ENCODE measurements around the gene NCAPD2.
"Not testable (repeated sequence)": the region's sequence is repeated elsewhere in the genome, so short reads cannot be mapped to it uniquely, and the experiment has no call there.

Gene NCAPD2

DNA sequence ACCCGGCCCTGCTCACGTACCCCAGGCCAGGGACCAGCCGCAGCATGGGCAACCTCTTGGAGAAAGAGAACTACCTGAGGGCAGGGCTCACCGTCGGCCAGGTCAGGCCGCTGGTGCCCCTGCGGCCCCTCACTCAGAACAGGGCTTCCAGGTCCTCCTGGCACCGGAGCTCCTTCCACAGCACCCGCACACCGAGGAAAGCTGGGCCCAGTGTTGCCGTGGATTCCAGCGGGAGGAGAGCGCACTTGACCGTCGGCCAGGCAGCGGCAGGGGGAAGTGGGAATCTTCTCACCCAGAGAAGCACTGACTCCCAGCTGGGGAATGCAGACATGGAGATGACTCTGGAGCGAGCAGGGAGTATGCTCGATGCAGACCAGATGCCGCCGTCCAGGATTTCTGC is 15.5 kb upstream of the NCAPD2 start:
- DNase-seq = no peak
- in situ Hi-C loops (cut with HindIII; ENCODE audit: low pct_ligation_motif_present, low pct_unique_long_range_greater_than_20kb, low sequenced_read_pairs) = no loop called here

DNA sequence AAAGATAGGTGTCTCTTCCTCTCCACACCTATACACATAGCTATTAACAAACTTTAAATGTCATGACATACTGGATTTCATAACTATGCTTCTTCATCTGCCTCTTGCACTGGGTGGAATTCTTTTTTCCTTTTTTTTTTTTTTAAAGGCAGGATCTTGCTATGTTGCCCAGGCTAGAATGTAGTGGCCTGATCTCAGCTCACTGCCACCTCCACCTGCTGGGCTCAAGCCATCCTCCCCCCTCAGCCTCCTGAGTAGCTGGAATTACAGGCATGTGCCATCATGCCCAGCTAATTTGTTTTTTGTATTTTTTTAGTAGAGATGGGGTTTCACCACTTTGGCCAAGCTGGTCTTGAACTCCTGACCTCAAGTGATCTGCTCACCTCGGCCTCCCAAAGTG is 5.7 kb upstream of the NCAPD2 start:
- in situ Hi-C loops (cut with HindIII; ENCODE audit: low pct_ligation_motif_present, low pct_unique_long_range_greater_than_20kb, low sequenced_read_pairs) = no loop called here
- DNase-seq = no peak

DNA sequence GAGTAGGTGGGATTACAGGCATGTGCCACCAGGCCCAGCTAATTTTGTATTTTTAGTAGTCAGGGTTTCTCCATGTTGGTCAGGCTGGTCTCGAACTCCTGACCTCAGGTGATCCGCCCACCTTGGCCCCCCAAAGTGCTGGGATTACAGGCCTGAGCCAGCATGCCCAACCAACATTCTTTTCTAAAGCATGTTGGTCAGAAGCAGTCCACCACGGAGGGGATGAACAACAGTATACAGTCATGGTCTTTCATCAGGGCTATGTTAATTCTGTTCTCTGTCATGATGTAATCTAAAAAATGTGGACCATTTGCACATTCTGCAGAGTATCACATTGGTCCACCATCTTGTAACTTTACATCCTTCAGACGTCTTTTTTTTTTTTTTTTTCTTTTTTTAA is 4.5 kb upstream of the NCAPD2 start:
- DNase-seq = no peak
- in situ Hi-C loops (cut with HindIII; ENCODE audit: low pct_ligation_motif_present, low pct_unique_long_range_greater_than_20kb, low sequenced_read_pairs) = no loop called here

DNA sequence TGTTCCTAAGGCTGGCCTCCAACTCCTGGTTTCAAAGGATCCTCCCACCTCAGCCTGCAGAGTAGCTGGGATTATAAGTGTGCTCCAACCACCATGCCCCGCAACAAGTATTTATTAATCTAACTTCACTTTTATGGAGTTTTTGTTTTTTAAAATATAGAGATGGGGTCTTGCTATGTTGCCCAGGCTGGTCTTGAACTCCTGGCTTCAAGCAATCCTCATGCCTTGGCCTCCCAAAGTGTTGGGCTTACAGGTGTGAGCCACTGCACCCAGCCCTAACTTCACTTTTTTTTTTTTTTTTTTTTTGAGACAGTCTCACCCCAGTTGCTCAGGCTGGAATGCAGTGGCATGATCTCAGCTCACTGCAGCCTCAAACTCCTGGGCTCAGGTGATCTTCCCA is 3.2 kb upstream of the NCAPD2 start:
- in situ Hi-C loops (cut with HindIII; ENCODE audit: low pct_ligation_motif_present, low pct_unique_long_range_greater_than_20kb, low sequenced_read_pairs); DNase-seq: not testable (repeated sequence)

DNA sequence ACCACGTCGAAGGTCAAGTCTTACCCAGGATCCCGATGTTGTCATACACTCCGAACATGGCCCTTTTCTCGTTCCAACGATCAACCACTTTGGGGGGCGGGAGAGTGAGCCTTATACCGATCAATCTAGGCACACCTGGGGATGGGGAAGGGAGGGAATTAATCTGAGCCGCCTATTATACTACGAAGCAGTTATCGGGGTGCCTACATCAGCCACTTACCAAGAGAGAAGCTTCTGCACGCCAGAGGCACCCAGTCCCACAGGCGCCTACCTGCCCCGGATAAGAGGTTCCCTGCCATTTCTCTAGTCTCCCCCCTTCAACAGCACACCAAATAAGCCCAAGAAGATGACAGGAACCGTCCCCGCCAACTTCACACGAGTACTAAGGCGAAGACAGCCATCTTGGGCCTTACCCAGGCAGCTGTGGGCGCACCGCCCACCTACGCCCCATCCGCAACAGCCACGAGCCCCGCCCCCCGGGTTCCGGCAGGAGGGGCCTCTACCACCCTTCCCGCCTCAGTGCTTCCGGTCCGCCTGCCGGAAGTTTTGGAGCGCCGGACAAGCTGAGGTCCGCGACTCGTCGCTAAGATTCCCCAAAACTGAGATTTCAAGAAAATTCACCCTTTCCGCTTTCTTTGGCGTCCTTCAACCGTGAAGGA is 935 bp upstream of the NCAPD2 start, which contains the start of gene MRPL51:
TSS of gene MRPL51 (minus strand) at position 425 of the 659 bp plus-strand sequence. CDS start at position 299, 126 bp downstream.
- peak; percentile 98 for DNase-seq
- in situ Hi-C loops (cut with HindIII; ENCODE audit: low pct_ligation_motif_present, low pct_unique_long_range_greater_than_20kb, low sequenced_read_pairs) = no loop called here

DNA sequence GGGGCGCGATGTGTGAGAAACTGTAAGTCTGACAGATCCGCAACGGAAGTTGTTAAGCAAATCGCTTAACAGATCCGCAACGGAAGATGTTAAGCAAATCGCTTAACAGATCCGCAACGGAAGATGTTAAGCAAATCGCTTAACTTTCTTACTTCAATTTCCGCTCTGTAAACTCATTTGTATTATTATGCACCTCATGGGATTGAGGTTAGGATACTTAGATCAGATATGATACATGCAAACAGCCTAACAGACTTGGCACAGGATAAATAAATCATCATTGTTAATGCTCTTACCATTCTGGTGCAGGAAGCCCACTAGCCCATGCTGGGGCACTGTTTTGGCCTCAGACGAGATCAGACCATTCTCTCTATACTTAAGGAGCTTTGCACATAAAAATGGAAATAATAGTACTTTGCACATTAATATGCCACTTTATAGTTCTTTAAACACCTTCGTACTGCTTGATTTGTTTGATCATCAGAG is 399 bp downstream of the NCAPD2 start:
- no peak for DNase-seq
- in situ Hi-C loops (cut with HindIII; ENCODE audit: low pct_ligation_motif_present, low pct_unique_long_range_greater_than_20kb, low sequenced_read_pairs) = no loop called here

DNA sequence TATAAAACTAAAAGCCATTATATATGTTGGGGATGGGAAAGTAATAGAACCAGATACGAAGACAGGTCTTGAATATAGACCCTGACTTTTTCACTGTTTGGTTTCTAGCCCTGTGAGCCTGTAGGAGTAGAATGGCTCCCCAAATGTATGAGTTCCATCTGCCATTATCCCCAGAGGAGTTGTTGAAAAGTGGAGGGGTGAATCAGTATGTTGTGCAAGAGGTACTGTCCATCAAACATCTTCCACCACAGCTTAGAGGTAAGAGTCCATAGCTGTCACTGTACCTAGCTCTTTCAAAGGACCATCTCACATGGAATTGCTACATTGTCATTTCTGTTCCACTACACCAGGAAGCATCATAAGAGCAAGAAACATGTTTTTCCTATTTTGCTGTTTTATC is 1.1 kb downstream of the NCAPD2 start:
- in situ Hi-C loops (cut with HindIII; ENCODE audit: low pct_ligation_motif_present, low pct_unique_long_range_greater_than_20kb, low sequenced_read_pairs) = no loop called here
- no peak for DNase-seq

DNA sequence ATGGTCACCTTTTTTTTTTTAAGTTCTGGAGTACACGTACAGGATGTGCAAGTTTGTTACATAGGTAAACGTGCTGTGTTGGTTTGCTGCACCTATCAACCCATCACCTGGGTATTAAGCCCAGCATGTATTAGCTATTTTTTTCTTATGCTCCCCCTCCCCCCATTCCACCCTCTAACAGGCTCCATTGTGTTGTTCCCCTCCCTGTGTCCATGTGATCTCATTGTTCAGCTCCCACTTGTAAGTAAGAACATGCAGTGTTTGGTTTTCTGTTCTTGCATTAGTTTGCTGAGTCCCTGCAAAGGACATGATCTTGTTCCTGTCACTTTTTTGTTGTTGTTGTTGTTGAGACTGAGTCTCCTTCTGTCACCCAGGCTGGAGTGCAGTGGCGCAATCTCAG is 3.4 kb downstream of the NCAPD2 start:
- DNase-seq; in situ Hi-C loops (cut with HindIII; ENCODE audit: low pct_ligation_motif_present, low pct_unique_long_range_greater_than_20kb, low sequenced_read_pairs): not testable (repeated sequence)

DNA sequence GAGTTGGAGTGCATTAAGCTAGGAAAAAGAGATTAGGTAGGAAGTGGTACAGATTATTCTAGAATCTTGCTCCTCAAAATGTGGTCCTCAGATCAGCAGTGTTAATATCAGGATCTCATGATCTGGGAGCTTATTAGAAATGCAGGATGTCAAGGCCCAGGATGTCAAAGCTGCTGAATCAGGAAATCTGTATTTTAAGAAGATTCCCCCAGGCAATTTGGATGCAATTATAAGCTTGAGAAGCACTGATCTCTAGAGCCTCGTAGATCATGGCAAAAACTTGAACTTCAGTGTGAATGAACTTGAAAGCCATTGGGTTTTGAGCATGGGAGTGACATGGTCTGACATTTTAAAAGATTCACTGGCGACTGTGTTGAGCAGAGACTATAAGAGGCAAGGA is 6.6 kb downstream of the NCAPD2 start:
- in situ Hi-C loops (cut with HindIII; ENCODE audit: low pct_ligation_motif_present, low pct_unique_long_range_greater_than_20kb, low sequenced_read_pairs) = no loop called here

DNA sequence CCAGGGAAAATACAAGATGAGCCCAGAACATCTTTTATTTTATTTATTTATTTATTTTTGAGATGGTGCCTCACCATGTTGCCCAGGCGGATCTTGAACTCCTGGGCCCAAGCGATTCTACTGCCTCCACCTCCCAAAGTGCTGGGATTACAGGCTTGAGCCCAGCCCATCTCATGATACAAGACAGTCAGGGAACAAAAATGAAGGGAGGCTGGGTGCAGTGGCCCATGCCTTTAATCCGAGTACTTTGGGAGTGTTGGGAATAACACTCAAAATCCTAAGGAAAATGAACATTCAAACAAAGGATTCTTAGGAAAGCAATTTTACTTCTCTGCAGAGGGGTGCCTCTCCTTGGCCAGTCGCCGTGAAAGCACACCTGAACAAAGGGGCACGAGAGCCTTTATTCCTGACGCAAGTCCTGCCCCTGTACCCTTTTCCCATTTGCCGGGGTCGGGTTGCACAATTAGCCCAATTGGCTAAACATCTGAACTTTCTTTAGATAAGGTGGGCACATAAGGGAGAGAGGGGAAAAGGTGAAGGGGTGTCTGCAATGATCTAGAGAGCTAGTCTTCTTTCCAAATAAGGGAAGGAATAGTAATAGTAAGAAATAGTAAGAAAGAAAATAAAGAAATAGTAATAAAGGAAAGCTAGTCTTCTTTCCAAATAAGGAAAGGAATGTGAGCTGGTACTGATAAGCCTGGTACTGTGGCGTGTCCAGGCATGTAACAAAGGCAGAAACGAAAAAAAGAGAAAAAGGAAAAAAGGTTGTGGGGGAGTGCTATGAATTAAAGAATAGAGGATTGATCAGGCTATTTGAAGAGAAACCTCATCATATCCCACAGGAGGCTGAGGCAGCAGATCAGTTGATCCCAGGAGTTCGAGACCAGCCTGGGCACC is 13.4 kb downstream of the NCAPD2 start:
- in situ Hi-C loops (cut with HindIII; ENCODE audit: low pct_ligation_motif_present, low pct_unique_long_range_greater_than_20kb, low sequenced_read_pairs) = no loop called here
- DNase-seq = no peak

More for the DNA sequence above, 6.6 kb downstream of the NCAPD2 start:
- DNase-seq = no peak

DNA sequence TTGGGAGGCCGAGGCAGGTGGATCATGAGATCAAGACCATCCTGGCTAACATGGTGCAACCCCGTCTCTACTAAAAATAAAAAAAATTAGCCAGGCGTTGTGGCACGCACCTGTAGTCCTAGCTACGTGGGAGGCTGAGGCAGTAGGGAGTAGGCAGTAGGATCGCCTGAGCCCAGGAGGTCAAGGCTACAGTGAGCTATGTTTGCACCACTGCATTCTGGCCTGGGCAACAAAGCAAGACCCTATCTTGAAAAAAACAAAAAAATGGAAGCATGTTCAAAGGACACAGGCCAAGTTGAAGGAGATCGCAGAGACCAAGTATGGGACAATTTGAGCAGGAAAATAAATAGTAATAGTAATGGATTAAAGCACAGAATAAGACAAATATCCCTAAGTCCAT is 14.2 kb downstream of the NCAPD2 start:
- no peak for DNase-seq
- in situ Hi-C loops (cut with HindIII; ENCODE audit: low pct_ligation_motif_present, low pct_unique_long_range_greater_than_20kb, low sequenced_read_pairs) = no loop called here

DNA sequence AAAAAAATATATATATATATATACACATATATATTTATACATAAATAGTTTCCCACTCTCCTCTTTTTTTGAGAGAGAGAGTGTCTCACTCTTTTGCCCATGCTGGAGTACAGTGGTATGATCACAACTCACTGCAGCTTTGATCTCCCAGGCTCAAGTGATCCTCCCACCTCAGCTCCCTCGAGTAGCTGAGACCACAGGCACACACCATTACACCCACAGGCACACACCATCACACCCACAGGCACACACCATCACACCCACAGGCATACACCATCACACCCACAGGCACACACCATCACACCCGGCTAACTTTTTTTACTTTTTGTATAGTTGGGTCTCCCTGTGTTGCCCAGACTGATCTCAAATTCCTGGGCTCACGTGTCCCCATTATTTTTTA is 26.3 kb downstream of the NCAPD2 start:
- DNase-seq = no peak
- in situ Hi-C loops (cut with HindIII; ENCODE audit: low pct_ligation_motif_present, low pct_unique_long_range_greater_than_20kb, low sequenced_read_pairs) = no loop called here

DNA sequence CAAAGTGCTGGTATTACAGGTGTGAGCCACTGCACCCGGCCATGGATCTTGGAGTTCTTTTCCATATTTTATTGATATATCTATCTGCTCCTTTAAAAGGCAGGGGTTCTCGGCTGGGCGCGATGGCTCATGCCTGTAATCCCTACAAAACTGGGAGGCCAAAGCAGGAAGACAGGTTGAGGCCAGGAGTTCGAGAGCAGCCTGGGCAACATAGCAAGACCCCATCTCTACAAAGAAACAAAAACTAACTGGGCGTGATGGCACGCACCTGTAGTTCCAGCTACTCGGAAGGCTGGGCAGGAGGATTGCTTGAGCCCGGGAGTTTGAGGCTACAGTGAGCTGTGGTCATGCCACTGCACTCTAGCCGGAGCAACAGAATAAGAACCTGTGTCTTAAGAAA is 28.3 kb downstream of the NCAPD2 start:
- in situ Hi-C loops (cut with HindIII; ENCODE audit: low pct_ligation_motif_present, low pct_unique_long_range_greater_than_20kb, low sequenced_read_pairs) = no loop called here

DNA sequence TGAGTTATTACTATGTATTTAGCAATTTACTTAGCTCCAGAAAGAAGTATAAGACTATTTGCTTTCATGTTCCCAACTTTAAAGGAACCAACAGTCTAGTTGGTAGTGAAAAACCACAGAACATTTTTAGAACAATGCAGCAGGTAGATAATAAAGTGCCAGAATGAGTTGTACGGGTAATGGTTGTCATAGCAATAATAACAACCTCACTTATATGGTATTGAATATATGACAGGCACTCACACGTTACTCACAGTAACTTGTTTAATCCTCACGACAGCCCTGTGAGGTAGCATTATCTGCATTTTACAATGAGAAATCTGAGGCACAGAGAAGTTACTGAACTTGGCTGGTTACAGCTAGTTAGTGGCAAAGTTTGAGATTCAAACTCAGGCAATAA is 29.8 kb downstream of the NCAPD2 start:
- in situ Hi-C loops (cut with HindIII; ENCODE audit: low pct_ligation_motif_present, low pct_unique_long_range_greater_than_20kb, low sequenced_read_pairs) = no loop called here

More for the DNA sequence above, 28.3 kb downstream of the NCAPD2 start:
- DNase-seq = no peak

DNA sequence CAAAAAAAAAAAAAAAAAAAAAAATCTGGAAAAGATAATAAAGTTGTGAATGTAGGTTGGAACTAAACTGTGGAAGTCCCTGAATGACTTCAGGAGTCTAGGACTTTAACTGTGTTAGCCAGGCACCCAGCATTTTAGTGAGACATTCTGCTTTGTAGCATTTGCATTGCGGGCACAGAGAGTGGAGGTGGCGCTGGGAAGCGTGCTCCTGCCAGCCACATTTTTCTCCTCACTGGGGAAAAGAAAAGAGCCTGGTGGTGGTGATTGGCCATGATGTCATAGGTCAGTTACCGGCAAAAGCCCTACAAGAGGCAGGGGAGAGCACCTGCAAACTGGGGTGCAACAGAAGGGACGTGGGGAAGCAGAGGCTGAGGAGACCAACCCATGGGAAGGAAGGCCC is 30.7 kb downstream of the NCAPD2 start:
- no peak for DNase-seq
- in situ Hi-C loops (cut with HindIII; ENCODE audit: low pct_ligation_motif_present, low pct_unique_long_range_greater_than_20kb, low sequenced_read_pairs) = no loop called here

More for the DNA sequence above, 29.8 kb downstream of the NCAPD2 start:
- no peak for DNase-seq

DNA sequence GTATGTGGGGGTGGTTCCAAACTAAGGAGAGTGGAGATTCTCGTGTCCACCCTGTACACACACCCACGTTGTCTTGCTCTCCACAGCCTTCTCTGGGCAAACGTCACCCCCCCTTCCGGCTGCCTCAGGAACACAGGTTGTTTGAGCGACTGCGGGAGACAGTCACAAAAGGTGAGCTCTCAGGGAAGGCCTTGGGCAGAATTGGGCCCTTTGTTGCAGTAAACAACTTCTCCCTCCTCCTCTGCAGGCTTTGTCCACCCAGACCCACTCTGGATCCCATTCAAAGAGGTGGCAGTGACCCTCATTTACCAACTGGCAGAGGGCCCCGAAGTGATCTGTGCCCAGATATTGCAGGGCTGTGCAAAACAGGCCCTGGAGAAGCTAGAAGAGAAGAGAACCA is 32.3 kb downstream of the NCAPD2 start:
- in situ Hi-C loops (cut with HindIII; ENCODE audit: low pct_ligation_motif_present, low pct_unique_long_range_greater_than_20kb, low sequenced_read_pairs) = no loop called here
- no peak for DNase-seq

DNA sequence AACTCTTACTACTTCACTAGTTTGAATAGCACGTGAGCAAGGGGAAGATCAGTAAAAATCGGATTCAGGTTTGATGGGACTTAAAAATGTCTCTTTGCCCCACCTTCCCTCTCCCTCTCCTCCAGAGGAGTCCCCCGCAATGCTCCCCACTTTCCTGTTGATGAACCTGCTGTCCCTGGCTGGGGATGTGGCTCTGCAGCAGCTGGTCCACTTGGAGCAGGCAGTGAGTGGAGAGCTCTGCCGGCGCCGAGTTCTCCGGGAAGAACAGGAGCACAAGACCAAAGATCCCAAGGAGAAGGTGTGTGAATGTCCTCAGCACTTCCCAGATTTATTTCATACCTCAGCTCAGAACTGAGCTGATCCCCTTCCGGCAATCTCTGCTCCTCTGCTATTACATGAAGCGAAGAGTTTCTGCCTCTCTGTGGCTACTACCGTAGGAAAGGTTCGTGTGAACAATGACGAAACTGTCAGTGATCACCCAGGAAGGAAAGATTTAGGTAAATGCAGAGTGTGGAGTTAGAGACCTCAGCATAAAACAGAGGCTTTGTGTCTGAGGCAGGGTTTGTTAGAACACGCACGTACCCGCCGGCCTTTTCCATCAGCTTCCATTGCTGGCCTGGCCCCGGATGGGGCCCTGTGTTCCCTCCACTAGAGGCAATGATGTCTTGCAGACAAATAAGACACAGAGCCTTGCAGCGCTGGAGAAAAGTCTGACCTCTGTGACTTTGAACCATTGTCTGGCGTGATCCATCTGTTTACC is 33.0 kb downstream of the NCAPD2 start:
- in situ Hi-C loops (cut with HindIII; ENCODE audit: low pct_ligation_motif_present, low pct_unique_long_range_greater_than_20kb, low sequenced_read_pairs) = no loop called here

DNA sequence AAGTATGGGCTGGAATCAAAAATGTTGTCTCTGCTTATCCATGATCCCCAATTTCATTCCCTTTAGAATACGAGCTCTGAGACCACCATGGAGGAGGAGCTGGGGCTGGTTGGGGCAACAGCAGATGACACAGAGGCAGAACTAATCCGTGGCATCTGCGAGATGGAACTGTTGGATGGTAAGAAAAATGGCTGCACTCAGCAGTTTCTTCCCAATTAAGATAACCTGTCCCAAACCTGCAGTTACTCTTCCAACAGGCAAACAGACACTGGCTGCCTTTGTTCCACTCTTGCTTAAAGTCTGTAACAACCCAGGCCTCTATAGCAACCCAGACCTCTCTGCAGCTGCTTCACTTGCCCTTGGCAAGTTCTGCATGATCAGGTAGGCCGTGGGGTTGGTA is 33.8 kb downstream of the NCAPD2 start:
- no peak for DNase-seq
- in situ Hi-C loops (cut with HindIII; ENCODE audit: low pct_ligation_motif_present, low pct_unique_long_range_greater_than_20kb, low sequenced_read_pairs) = no loop called here

More for the DNA sequence above, 33.0 kb downstream of the NCAPD2 start:
- no peak for DNase-seq
